HG03060 (cell line): ENCODE data around the gene NUTM2E.
A peak's percentile ranks its signal among the peaks of the same experiment; 100 is the strongest.
"Not testable (repeated sequence)": the region's sequence is repeated elsewhere in the genome, so short reads cannot be mapped to it uniquely, and the experiment has no call there.

Experiments
- ATAC-seq: cut with Tn5 transposase; IDR thresholded peaks from one replicate; pipeline ENCODE4 v1.9.1; 2021; ENCODE audit warnings: low read depth, moderate number of reproducible peaks; ENCODE audit not compliant: unreplicated experiment

The NUTM2E gene, protein sequence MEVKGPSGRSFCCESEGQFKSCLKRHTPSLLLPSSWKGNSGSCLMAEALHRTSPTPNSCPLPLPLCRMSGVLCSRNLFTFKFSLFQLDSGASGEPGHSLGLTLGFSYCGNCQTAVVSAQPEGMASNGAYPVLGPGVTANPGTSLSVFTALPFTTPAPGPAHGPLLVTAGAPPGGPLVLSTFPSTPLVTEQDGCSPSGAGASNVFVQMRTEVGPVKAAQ (N-terminal part only)

DNA sequence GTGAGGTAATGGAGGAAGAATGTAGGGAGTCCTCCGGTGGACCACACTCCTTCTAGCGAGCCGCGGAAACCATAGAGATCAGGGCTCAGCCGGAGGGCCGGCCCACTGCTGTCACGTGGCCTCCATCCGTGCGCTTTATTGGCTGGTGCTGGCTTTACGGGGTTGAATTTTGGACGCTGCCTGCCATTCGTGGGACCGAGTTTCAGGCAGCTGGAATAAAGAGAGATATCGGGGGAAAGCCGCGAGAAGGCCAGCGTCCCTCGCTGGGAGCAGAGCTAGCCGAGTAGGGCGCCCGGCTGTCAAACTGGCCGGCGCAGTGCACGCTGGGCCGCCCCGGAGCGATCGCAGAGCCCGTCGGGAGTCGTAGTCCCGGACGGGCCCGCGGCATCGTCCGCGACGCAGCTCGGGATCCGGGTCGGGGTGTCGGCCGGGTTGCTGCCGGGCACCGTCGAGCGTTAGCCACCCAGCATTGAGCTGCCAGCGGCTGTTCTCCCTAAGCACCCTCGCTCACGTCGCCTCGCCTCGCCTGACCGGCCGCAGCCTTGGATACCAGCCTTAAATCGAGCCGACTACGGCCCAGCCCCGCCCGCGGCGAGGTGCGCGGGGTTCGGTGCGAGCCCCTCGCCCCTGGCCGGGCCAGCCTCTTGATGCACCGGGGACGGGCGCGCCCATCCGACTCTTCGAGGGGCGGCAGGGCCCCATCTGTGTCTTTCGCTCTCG, at the start of gene NUTM2E:
TSS of gene NUTM2E (plus strand) at position 244 of the 720 bp plus-strand sequence. CDS start 15,002 bp downstream, outside the sequence.
- peak; percentile 95 for ATAC-seq

DNA sequence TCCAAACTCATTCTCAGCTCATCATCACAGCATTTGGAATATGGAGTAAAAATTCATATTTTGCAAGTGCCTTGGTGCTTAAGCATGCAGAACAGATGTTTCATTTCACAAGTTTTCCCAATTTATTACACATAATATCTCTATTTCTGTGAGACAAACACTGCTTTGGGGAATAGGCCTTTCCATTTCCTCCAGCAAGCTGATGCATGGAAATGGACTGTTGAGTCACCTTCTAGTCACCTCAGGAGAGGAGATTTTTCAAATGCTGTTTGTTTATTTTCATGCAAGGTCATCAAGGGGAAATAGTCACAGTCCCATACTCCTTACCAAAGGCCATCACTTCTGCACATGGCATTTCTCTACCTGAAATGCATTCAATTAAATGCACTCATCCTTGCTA, 48.5 kb upstream of the NUTM2E start:
- ATAC-seq, result not testable (repeated sequence)

DNA sequence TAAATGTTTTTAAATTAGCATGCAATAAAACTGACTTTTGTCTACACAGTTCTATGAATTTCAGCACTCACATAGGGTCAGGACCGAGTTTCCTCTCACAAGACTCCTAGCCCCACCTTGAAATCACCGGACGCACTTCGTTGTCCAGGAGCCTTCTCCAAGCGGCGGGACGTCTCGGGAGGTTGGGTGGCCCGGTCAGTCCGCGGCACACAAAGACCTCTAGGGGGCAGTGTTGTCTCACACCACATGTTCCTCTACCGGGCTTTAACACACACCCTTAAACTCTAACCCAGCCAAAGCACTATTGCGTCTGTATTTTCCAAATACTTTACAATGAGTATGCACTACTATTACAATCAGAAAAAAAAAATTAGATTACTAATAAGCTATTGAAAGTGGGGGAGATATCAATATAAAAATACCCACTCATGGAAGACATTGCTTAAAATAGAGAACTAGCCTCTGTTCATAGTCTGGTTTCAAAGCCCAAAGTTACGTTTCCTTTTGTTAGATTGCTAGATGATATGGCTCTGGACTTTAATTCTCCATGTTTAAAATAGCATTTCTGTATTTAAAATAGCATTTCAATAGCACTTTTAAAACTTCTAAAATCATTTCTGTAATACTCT, 47.1 kb upstream of the NUTM2E start:
- ATAC-seq, result peak; percentile 68

DNA sequence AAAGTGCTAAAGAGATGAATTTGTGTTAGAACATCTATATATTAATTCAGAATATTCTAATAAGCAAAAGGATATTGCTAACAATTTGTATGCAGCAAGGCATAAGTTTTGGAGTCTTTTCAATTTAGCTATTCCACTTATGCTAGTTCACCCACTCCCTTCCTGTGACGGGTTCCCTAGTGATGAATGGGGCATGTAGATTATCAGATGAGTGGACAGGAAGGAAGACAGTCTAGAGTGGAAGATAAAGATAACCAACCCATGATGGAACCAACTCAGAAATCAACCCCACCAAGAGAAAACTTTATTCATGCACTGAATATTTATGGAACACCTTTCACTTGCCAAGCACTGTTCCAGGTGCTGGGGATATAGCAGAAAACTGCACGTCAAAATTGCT, 46.5 kb upstream of the NUTM2E start:
- ATAC-seq, result not testable (repeated sequence)

DNA sequence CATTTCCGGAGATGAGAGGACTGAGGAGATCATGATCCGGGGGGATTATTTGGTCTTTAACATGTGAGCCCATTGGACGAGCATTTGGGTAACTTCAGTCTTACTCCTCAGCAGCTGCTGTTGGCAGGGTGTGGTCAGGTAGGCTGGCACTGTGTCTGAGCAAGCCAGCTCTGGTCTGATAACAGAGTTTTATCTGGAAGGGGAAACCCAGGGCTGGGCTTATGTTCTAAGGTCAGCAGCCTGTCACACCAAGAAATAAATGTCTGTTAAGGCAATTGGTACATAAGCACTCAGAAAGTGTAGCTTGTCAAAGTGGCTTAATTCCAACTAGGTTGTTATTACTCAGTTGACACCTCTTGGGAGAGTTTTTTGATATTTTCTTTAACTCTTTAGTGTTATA, 45.0 kb upstream of the NUTM2E start:
- ATAC-seq, result not testable (repeated sequence)

DNA sequence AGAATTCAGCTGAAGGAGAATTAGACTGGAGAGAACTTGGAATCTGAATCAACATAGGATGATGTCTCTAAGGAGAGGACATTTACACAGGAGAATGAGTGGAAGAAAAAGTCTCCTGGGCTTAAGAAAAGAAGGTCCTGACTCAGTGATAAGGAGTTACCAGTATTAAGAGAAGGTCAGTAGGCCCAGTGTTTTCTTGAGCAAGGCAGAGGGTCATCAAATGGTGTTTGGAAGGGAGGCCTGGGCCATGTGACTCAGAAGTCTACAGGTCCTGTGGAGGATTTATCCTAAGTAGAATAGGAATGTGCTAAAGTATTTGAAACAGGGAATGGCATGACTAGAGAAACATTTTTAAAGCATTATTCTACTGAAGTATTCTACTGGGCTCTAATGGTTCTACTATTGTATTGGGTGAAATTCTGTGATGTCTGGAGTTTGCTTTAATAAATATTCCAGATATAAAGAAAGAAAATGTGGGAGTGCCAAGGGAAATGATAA, 39.0 kb upstream of the NUTM2E start:
- not testable (repeated sequence) for ATAC-seq

DNA sequence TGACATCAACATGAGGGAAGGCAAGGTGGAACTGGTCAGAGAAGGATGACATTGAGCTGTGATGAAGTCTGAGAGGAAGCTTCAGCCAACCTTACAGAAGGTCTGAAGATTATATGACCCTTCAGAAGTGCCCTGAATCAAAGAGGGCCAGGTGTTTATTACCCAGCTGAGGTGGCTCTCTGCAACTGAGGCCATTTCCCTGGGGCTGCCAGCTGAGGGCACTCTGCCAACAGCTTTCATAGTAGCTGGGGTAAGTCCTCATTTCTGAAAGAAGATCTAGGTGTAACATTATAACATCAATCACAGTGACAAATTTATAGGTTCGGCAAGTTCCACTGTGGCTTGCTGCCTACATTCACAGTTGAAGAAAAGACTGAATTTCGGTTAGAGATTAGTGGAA, 37.2 kb upstream of the NUTM2E start:
- ATAC-seq, result not testable (repeated sequence)

DNA sequence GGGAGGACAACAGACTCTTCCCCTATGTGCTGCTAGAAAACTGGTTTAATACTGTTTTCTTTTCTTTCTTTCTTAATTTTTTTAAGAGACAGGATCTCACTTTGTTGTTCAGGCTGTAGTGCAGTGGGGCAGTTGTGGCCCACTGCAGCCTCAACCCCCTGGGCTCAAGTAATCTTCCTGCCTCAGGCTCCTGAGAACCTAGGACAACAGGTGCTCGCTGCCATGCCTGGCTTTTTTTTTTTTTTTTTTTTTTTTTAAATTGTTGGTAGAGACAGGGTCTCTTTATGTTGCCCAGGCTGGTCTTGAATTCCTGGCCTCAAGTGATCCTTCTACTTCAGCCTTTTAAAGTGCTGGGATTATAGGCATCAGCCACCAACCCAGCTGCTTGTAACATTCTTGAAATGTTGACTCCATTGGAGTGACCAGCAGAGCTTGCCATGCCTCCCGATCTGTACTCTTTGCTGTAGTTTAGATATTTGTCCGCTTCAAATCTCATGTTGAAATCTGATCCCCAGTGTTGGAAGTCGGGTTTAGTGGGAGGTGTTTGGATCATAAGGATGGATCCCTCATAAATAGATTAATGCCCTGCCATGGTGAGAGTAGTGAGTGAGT, 34.5 kb upstream of the NUTM2E start:
- not testable (repeated sequence) for ATAC-seq

DNA sequence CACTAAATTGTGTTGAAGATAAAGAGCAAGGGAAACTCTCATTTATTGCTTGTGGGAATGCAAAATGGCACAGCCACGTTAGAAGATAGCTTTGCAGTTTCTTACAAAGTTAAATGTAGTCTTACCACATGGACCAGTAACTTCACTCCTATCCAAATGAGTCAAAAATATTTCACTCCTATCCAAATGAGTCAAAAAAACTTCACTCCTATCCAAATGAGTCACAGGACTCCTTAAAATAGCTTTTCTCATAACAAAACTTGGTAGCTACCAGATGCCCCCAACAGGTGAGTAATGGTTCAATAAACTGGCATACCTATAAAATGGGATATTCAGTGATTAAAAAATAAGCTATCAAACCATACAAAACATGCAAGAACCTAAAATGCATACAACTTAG, 27.2 kb upstream of the NUTM2E start:
- ATAC-seq, result not testable (repeated sequence)

DNA sequence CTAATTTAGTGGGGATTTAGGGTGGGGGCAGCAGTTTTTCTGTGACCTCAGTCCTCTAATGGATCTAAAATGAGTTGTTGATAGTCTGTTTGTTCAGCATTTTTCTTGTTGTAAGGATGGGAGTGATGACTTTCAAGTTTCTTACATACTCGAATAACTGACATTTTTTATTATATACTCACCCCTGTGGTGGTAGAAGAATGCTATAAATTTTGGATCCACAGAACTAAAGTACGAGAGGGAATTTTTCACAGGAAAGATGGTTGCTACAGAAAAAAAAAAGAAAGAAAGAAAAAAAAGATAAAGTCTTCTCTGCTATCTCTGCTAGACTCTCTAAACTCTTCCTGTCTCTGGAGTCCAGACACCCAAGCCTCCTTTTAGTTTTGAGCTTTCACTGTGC, 20.7 kb upstream of the NUTM2E start:
- ATAC-seq, result not testable (repeated sequence)

DNA sequence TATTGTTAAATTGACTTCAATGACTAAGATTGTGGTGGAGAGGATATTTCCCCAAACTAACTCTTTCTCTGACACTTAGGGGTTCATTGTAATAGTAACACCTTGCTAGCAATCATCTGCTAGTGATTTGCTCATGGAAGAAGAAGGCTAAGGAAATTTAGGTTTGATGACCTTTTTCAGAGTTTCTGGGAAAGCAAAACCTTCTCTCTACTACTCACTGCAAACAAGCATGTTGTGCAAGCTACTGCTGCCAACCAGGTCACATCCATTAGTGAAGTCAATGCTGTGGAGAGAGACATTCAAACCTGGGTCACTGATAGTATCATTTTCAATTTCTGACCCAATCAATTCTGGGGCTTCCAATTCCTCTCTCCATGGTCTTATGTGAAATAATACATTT, 14.6 kb upstream of the NUTM2E start:
- not testable (repeated sequence) for ATAC-seq

DNA sequence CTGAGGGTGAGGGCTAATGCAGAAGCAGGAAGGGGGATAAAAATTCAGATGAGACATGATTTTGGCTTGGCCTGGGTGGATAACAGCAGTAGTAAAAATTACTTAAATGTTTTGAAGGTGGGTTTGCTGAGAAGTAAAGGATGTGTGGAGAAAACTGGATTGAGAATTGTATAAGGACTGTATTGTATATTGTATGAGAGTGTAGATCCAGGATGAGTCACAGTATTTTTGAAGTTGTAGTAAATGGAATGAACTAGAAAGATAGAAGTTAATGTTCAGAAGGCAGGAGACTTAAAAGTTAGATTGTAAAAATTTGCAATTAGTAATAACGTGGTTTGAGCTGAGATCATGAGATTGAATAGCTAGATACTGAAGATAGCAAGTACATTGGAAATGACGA, 10.2 kb upstream of the NUTM2E start:
- ATAC-seq, result not testable (repeated sequence)

DNA sequence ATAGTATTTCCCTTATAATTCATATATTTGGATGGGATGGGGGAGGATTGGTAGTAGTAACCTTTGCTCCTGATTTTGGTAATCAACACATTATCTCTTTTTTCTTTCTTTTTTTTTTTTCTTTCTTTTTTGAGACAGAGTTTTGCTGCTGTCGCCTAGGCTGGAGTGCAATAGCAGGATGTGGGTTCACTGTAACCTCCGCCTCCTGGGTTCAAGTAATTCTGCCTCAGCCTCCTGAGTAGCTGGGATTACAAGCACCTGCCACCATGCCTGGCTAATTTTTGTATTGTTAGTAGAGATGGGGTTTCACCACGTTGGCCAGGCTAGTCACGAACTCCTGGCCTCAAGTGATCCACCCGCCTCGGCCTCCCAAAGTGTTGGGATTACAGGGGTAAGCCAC, 3.2 kb upstream of the NUTM2E start:
- ATAC-seq, result not testable (repeated sequence)

DNA sequence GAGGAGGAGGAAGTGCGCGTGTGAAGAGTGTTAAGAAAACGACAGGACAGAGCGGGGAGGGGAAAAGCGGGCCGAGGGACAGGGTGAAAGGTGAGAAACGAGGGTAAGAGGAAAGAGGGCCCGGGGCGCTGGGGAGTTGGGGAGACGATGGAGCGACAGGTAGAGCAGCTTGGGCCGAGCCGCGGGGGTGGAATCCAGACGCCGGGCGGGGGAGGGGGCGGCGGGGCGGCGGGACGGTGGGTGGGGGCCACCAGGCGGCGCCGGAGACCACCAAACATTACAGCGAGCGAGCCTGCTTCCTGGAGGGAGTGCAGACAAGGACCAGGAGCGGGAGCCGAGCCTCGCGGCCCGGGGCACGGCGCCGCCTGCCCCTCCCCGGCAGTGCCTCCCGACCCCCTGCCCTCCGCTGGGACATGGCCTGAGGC, 940 bp upstream of the NUTM2E start:
- not testable (repeated sequence) for ATAC-seq

DNA sequence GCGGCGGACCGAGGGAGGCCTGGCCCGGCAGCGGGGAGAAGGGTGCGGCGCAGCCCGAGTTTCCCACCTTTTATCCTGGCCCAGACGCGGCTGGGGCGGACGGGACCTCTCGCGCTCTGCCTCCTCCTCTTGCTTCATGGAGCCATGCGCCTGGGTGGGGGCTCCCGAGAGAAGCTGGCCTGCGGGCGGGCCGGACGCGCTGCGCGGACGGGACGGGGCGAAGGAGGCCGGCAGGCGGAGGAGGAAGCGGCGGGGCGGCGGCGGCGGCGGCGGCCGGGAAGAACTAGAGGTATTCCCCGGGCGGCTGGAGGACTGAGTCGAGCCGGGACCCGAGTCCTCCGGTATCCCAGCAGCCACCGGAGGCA, 426 bp upstream of the NUTM2E start:
- not testable (repeated sequence) for ATAC-seq

DNA sequence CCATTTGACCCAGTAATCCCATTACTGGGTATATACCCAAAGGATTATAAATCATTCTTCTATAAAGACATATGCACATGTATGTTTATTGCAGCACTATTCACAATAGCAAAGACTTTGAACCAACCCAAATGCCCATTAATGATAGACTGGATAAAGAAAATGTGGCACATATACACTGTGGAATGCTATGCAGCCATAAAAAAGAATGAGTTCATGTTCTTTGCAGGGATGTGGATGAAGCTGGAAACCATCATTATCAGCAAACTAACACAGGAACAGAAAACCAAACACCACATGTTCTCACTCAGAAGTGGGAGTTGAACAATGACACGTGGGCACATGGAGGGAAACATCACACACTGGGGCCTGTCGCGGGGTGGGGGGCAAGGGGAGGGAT, 7.3 kb downstream of the NUTM2E start:
- ATAC-seq, result not testable (repeated sequence)

DNA sequence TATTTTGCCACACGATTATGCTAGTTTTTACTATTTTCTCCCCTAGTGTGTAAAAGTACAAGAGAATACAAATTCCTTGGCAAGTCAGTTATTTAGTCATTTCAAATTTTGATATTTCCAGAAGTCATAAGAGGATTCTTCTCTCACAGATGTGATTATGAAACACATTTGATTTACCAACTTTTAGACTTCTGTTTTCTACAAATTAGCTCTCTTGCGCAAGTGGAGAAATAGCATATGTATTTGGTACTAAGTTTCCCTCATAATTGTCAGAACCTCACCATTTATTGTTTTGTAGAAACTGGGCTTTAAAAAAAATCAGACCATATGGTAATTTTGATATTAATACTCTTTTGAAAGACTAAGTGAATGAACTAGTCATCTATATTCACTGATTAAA, 9.4 kb downstream of the NUTM2E start:
- ATAC-seq, result not testable (repeated sequence)

DNA sequence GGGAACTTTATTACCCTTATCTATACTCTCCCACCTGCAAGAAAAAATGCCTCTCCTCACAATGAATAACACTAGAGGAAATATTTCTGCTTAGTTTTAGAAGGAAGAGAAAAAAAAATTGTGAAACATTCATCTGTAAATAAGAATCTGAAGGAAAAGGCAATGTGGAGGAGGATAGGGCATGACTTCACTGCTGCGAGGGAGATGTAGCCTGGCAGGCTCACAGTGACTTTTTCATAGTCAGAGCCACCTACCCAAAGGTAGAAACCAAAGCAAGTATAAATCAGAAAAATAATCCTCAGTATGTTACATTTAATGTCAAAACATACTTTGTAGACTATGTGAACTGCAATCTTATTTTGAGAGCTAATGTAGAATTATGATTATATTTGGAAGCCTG, 10.4 kb downstream of the NUTM2E start:
- not testable (repeated sequence) for ATAC-seq

DNA sequence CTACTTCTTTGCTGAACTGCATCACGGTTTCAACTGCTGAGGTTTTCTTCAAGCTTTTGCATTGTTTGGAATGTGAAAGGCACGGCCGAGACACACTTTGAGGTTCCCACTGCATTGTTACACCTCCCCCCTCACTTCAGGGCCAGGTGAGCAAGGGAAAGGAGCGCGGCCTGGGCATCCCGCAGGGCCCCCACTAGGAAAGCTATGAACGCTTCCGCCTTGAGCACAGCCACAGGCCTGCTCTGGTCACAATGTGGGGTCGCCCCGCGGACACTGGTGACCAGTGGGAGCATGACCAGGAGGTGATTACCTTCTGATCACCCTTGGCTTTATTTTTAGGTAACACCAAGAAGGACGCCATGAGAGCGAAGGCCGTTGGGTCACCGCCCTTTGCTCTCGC, 11.9 kb downstream of the NUTM2E start:
- not testable (repeated sequence) for ATAC-seq

DNA sequence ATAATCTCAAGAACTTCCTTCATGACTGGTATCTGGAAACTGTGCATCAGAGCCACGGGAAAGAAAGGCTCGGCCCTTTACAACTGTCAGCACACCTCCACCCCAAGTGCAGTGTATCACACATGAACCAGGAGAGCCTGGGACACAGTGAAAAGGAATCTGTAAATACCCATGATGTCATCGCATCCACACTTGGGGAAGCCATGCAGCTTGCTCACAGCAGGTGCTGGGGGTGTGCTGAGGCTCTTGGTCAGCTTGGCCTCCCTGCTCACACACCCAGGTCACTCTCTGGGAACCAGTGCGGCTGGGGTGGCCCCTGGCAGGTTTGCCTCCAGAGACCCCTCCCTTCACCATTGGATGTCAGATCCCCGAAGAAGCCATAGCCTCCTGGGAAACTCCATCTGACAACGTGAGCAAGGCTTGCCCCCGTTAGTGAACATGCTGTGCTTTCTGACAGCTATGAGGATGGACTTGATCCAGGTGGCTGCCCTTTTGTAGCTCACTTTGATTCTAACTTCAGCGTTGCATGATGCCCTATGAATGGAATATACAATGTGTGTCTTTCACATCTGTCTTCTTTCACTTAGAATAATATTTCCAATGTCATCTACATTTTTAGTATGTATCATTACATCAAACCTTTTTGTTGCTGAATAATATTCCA, 26.8 kb downstream of the NUTM2E start:
- ATAC-seq, result not testable (repeated sequence)
